SJSA1 (cell line): ENCODE data around the gene DAG1. TPM values are rescaled to one million over a fixed set of nuclear protein-coding genes. Genes with fewer than 3 reads are reported as not detected.

Experiments
- DNase-seq, 2 experiments: peaks; one replicate each; pipeline ENCODE4 v3.0.0-alpha.2; 2015 to 2020; ENCODE audit warnings: low spot score in 2 of 2, low read depth in 1 of 2
- H3K27ac ChIP-seq: fragments of 250-450 bp; sonication (Bioruptor Pico); 2 replicates; pipeline ENCODE4 v1.5.1; 2020; ENCODE audit warnings: mild to moderate bottlenecking, moderate library complexity
- H3K27me3 ChIP-seq: fragments of 250-450 bp; sonication (Bioruptor Pico); replicated peaks from 2 replicates; pipeline ENCODE4 v1.5.1; 2020; ENCODE audit warnings: mild to moderate bottlenecking, moderate library complexity
- H3K36me3 ChIP-seq: fragments of 250-450 bp; sonication (Bioruptor Pico); 2 replicates; pipeline ENCODE4 v1.5.1; 2020; ENCODE audit warnings: mild to moderate bottlenecking
- H3K4me1 ChIP-seq: fragments of 250-450 bp; sonication (Bioruptor Pico); replicated peaks from 2 replicates; pipeline ENCODE4 v1.6.1; 2021; ENCODE audit warnings: mild to moderate bottlenecking
- H3K4me3 ChIP-seq: fragments of 250-450 bp; sonication (Bioruptor Pico); 2 replicates; pipeline ENCODE4 v1.5.1; 2020; ENCODE audit warnings: mild to moderate bottlenecking
- H3K9me3 ChIP-seq: fragments of 250-450 bp; sonication (Bioruptor Pico); replicated peaks from 2 replicates; pipeline ENCODE4 v1.5.1; 2020; ENCODE audit warnings: mild to moderate bottlenecking
- total RNA-seq: library from RNA; depleted of rRNA; stranded (reverse); fragments of >200 nt; shearing (Covaris generic); gene quantifications from 2 replicates; pipeline ENCODE4 v1.2.3, GENCODE V29; 2014

The DAG1 gene
- total RNA-seq, 1 experiment from 2014 or later = 69.5 TPM

- no peak for DNase-seq
- H3K4me1 ChIP-seq = no peaks in the 10 kb centered on the region
- no peak overlapping the region for H3K27ac ChIP-seq
- H3K9me3 ChIP-seq = no peaks in the 10 kb centered on the region
- no peaks in the 10 kb centered on the region for H3K27me3 ChIP-seq
- H3K36me3 ChIP-seq = peaks cover 20% of the 10 kb centered on the region
- no peak overlapping the region for H3K4me3 ChIP-seq
Observed at GRCh38 chr3:49513494-49514124, 43.5 kb downstream of the DAG1 start.

- no peak for DNase-seq
- Histone ChIP-seq H3K27ac (no peak overlapping the region), H3K36me3 (peaks cover 13% of the 10 kb centered on the region), H3K27me3 (no peaks in the 10 kb centered on the region), H3K9me3 (no peaks in the 10 kb centered on the region), H3K4me3 (no peak overlapping the region), H3K4me1 (no peaks in the 10 kb centered on the region)
Observed at GRCh38 chr3:49518016-49518415, 47.9 kb downstream of the DAG1 start.

GRCh38 chr3:49518441-49518840, 48.4 kb downstream of the DAG1 start:
- no peak for DNase-seq
- no peak overlapping the region for H3K27ac ChIP-seq

GRCh38 chr3:49519296-49519695, 49.2 kb downstream of the DAG1 start:
- Histone ChIP-seq H3K9me3 (no peaks in the 10 kb centered on the region), H3K27ac (no peak overlapping the region), H3K36me3 (peaks cover 6% of the 10 kb centered on the region; the same call in 1 of the 2 replicates), H3K4me3 (no peak overlapping the region), H3K4me1 (no peaks in the 10 kb centered on the region), H3K27me3 (no peaks in the 10 kb centered on the region)
- no peak for DNase-seq

More at GRCh38 chr3:49518441-49518840, 48.4 kb downstream of the DAG1 start:
- Histone ChIP-seq H3K36me3 (peaks cover 11% of the 10 kb centered on the region), H3K27me3 (no peaks in the 10 kb centered on the region), H3K9me3 (no peaks in the 10 kb centered on the region), H3K4me1 (no peaks in the 10 kb centered on the region), H3K4me3 (no peak overlapping the region)

GRCh38 chr3:49519916-49520385, 49.9 kb downstream of the DAG1 start:
- H3K27ac ChIP-seq = no peak overlapping the region
- peaks cover 3% of the 10 kb centered on the region; the same call in 1 of the 2 replicates for H3K36me3 ChIP-seq
- H3K27me3 ChIP-seq = no peaks in the 10 kb centered on the region
- no peak overlapping the region for H3K4me3 ChIP-seq
- no peaks in the 10 kb centered on the region for H3K4me1 ChIP-seq
- no peak for DNase-seq
- H3K9me3 ChIP-seq = no peaks in the 10 kb centered on the region

- Histone ChIP-seq H3K4me1 (no peaks in the 10 kb centered on the region), H3K9me3 (no peaks in the 10 kb centered on the region), H3K4me3 (no peak overlapping the region), H3K27ac (no peak overlapping the region), H3K36me3 (no peaks in the 10 kb centered on the region), H3K27me3 (no peaks in the 10 kb centered on the region)
- no peak for DNase-seq
Observed at GRCh38 chr3:49523756-49524747, 54.0 kb downstream of the DAG1 start.

GRCh38 chr3:49529567-49529966, 59.5 kb downstream of the DAG1 start:
- DNase-seq = no peak
- Histone ChIP-seq H3K4me1 (no peaks in the 10 kb centered on the region), H3K27me3 (no peaks in the 10 kb centered on the region), H3K36me3 (peaks cover 23% of the 10 kb centered on the region), H3K27ac (no peak overlapping the region), H3K4me3 (no peak overlapping the region), H3K9me3 (no peaks in the 10 kb centered on the region)

- Histone ChIP-seq H3K9me3 (no peaks in the 10 kb centered on the region), H3K4me3 (no peak overlapping the region), H3K36me3 (peaks cover 23% of the 10 kb centered on the region), H3K27ac (no peak overlapping the region), H3K4me1 (no peaks in the 10 kb centered on the region), H3K27me3 (no peaks in the 10 kb centered on the region)
- DNase-seq = no peak
Observed at GRCh38 chr3:49530231-49530630, 60.2 kb downstream of the DAG1 start.

- peaks cover 23% of the 10 kb centered on the region for H3K36me3 ChIP-seq
- no peak for DNase-seq
- H3K27me3 ChIP-seq = no peaks in the 10 kb centered on the region
- no peaks in the 10 kb centered on the region for H3K4me1 ChIP-seq
- H3K27ac ChIP-seq = no peak overlapping the region
- H3K9me3 ChIP-seq = no peaks in the 10 kb centered on the region
- no peak overlapping the region for H3K4me3 ChIP-seq
Observed at GRCh38 chr3:49530701-49531100, 60.6 kb downstream of the DAG1 start.

GRCh38 chr3:49531218-49531617, 61.2 kb downstream of the DAG1 start:
- Histone ChIP-seq H3K4me1 (no peaks in the 10 kb centered on the region), H3K4me3 (no peak overlapping the region), H3K36me3 (peaks cover 23% of the 10 kb centered on the region), H3K9me3 (no peaks in the 10 kb centered on the region), H3K27me3 (no peaks in the 10 kb centered on the region), H3K27ac (no peak overlapping the region)
- DNase-seq = no peak

- H3K4me1 ChIP-seq = no peaks in the 10 kb centered on the region
- H3K27ac ChIP-seq = no peak overlapping the region
- no peaks in the 10 kb centered on the region for H3K27me3 ChIP-seq
- no peak overlapping the region for H3K4me3 ChIP-seq
- no peaks in the 10 kb centered on the region for H3K9me3 ChIP-seq
- H3K36me3 ChIP-seq = peaks cover 23% of the 10 kb centered on the region
- DNase-seq = no peak
Observed at GRCh38 chr3:49531715-49532114, 61.6 kb downstream of the DAG1 start.

- DNase-seq = no peak
- Histone ChIP-seq H3K4me3 (no peak overlapping the region), H3K4me1 (no peaks in the 10 kb centered on the region), H3K27me3 (no peaks in the 10 kb centered on the region), H3K36me3 (peaks cover 23% of the 10 kb centered on the region), H3K9me3 (no peaks in the 10 kb centered on the region), H3K27ac (no peak overlapping the region)
Observed at GRCh38 chr3:49533031-49533430, 63.0 kb downstream of the DAG1 start.

- Histone ChIP-seq H3K27ac (no peak overlapping the region), H3K4me3 (no peak overlapping the region)
Observed at GRCh38 chr3:49533786-49534519, 63.9 kb downstream of the DAG1 start.

More at GRCh38 chr3:49533786-49534519, 63.9 kb downstream of the DAG1 start:
- Histone ChIP-seq H3K27me3 (no peaks in the 10 kb centered on the region), H3K9me3 (no peaks in the 10 kb centered on the region), H3K36me3 (peaks cover 23% of the 10 kb centered on the region), H3K4me1 (no peaks in the 10 kb centered on the region)
- no peak for DNase-seq
